Measurements from ENCODE around the gene POR. TPM values are rescaled to one million over a fixed set of nuclear protein-coding genes. Genes with fewer than 3 reads are reported as not detected.

Gene POR
- polyA plus RNA-seq, 1 of the 3 experiments (the other 2 are of a cell fraction): 68.7 TPM

GRCh38 chr7:75981453-75982305 is 66.7 kb downstream of the POR start:
- Histone ChIP-seq H3K27me3 (ENCODE audit: insufficient read depth) (no peaks in the 10 kb centered on the region), H3F3A (replicated peaks; ENCODE audit: insufficient read depth) (no peaks in the 10 kb centered on the region), H2AFZ (ENCODE audit: low read depth) (no peak overlapping the region), H4K20me1 (ENCODE audit: insufficient read depth) (no peaks in the 10 kb centered on the region), H3K36me3 (replicated peaks in 1 of 2; ENCODE audit: control insufficient read depth in 1 of 2, insufficient read depth in 2 of 2, low read length in 1 of 2) (peaks cover 21 to 57% of the 10 kb centered on the region in 2 experiments), H3K4me2 (no peak overlapping the region), H3K79me2 (ENCODE audit: insufficient read depth) (no peaks in the 10 kb centered on the region), H3K9ac (no peak overlapping the region), H3K9me3 (no peaks in the 10 kb centered on the region), H3K27ac (ENCODE audit: low read depth in 2 of 2, low read length in 1 of 2) (no peak overlapping the region), H3K4me1 (ENCODE audit: control insufficient read depth in 1 of 2, insufficient read depth in 2 of 2, low read depth in 1 of 2, low read length in 1 of 2) (no peaks in the 10 kb centered on the region; a peak in 1 of 4 replicates), H3K4me3 (ENCODE audit: low read depth in 2 of 2, low read length in 1 of 2) (no peak overlapping the region), H3K9me2 (no peaks in the 10 kb centered on the region)
- POLR2A ChIA-PET: no interaction called here
- CTCF ChIA-PET: interaction anchor here (0.8 to 1.3 kb wide), 4 partner anchors 9 to 115 kb away, joined by 3 to 5 read pairs (median 4); no protein-coding TSS in a partner anchor
- WGBS (ENCODE audit: low lambda C conversion rate): 90% methylated on average over 32 of the region's 38 CpGs
- TF ChIP-seq CHD2 (IDR thresholded peaks at IDR 0.05; ENCODE audit: low read length, partially characterized antibody) (no peak), EZH2phosphoT487 (IDR thresholded peaks at IDR 0.05; ENCODE audit: borderline replicate concordance, low read depth) (no peak), RXRA (IDR thresholded peaks at IDR 0.05; ENCODE audit: borderline replicate concordance, low read depth) (no peak)
- TF ChIP-seq, protein P1, sequence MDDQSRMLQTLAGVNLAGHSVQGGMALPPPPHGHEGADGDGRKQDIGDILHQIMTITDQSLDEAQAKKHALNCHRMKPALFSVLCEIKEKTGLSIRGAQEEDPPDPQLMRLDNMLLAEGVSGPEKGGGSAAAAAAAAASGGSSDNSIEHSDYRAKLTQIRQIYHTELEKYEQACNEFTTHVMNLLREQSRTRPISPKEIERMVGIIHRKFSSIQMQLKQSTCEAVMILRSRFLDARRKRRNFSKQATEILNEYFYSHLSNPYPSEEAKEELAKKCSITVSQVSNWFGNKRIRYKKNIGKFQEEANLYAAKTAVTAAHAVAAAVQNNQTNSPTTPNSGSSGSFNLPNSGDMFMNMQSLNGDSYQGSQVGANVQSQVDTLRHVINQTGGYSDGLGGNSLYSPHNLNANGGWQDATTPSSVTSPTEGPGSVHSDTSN (IDR thresholded peaks at IDR 0.05): no peak
- TF ChIP-seq, protein P2, sequence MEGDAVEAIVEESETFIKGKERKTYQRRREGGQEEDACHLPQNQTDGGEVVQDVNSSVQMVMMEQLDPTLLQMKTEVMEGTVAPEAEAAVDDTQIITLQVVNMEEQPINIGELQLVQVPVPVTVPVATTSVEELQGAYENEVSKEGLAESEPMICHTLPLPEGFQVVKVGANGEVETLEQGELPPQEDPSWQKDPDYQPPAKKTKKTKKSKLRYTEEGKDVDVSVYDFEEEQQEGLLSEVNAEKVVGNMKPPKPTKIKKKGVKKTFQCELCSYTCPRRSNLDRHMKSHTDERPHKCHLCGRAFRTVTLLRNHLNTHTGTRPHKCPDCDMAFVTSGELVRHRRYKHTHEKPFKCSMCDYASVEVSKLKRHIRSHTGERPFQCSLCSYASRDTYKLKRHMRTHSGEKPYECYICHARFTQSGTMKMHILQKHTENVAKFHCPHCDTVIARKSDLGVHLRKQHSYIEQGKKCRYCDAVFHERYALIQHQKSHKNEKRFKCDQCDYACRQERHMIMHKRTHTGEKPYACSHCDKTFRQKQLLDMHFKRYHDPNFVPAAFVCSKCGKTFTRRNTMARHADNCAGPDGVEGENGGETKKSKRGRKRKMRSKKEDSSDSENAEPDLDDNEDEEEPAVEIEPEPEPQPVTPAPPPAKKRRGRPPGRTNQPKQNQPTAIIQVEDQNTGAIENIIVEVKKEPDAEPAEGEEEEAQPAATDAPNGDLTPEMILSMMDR (IDR thresholded peaks at IDR 0.05): no peak
- peak; percentile 42 for DNase-seq

DNA sequence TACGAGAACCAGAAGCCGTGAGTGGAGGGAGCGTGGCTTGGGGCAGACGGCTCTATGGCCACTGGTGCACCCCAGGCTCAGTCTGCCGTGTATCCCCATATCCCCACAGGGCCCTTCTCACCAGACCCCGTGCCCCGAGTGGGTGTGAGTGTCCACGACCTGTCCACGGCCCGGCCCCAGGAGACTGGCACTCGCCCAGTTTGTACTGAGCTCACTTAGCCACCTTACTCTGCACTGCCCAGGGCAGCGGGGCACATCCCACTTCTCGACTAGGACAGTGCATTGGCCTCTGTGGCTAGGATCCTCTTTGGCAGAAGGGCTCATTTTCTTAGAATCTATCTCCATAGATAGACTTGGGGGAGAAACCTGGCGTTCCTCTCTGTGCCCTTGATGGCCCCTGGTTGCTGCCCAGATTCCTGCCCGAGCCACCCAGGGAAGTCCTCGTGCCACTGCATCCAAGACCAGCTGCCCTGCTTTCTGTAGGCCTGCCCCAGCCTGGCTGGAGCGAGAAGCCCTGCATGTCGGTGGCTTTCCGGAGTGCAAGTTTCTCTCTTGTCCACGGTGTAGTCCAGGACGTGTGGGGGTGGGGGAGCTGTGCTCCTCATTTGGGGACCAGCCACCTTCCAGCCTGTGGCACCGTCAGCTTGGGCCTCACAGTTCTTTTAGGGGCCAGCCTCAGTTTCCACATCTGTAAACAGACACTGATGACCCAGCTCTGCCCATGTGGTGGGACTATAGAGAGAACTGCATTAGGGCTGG is 67.5 kb downstream of the POR start:
- H3K27ac ChIP-seq (ENCODE audit: low read depth in 2 of 2, low read length in 1 of 2): no peak overlapping the region
- CTCF ChIA-PET: interaction anchor here (0.8 to 1.3 kb wide), 4 partner anchors 10 to 116 kb away, joined by 3 to 5 read pairs (median 4); no protein-coding TSS in a partner anchor
- no peaks in the 10 kb centered on the region for H3K27me3 ChIP-seq (ENCODE audit: insufficient read depth)
- no peaks in the 10 kb centered on the region for H3F3A ChIP-seq (replicated peaks; ENCODE audit: insufficient read depth)
- no peaks in the 10 kb centered on the region for H4K20me1 ChIP-seq (ENCODE audit: insufficient read depth)
- H3K9me2 ChIP-seq: no peaks in the 10 kb centered on the region
- H3K9me3 ChIP-seq: no peaks in the 10 kb centered on the region
- 93% methylated on average over 20 of the region's 22 CpGs for WGBS (ENCODE audit: low lambda C conversion rate)
- H2AFZ ChIP-seq (ENCODE audit: low read depth): no peak overlapping the region
- H3K4me1 ChIP-seq (ENCODE audit: control insufficient read depth in 1 of 2, insufficient read depth in 2 of 2, low read depth in 1 of 2, low read length in 1 of 2): no peaks in the 10 kb centered on the region; a peak in 1 of 4 replicates
- H3K4me3 ChIP-seq (ENCODE audit: low read depth in 2 of 2, low read length in 1 of 2): no peak overlapping the region
- no peak overlapping the region for H3K4me2 ChIP-seq
- DNase-seq: peak; percentile 32
- TF ChIP-seq JUND (IDR thresholded peaks at IDR 0.05) (no peak), USF1 (IDR thresholded peaks at IDR 0.05; ENCODE audit: borderline replicate concordance, low read depth) (no peak), YY1 (IDR thresholded peaks at IDR 0.05; ENCODE audit: low read depth) (no peak), TEAD4 (IDR thresholded peaks at IDR 0.05; ENCODE audit: borderline replicate concordance, insufficient read depth) (no peak), FOXJ3 (CRISPR knock-in tag; IDR thresholded peaks at IDR 0.05) (no peak), POLR2AphosphoS5 (IDR thresholded peaks at IDR 0.05; ENCODE audit: low read depth, low read length) (no peak), GATA2 (CRISPR knock-in tag; IDR thresholded peaks at IDR 0.05) (no peak)
- TF ChIP-seq, protein P3, sequence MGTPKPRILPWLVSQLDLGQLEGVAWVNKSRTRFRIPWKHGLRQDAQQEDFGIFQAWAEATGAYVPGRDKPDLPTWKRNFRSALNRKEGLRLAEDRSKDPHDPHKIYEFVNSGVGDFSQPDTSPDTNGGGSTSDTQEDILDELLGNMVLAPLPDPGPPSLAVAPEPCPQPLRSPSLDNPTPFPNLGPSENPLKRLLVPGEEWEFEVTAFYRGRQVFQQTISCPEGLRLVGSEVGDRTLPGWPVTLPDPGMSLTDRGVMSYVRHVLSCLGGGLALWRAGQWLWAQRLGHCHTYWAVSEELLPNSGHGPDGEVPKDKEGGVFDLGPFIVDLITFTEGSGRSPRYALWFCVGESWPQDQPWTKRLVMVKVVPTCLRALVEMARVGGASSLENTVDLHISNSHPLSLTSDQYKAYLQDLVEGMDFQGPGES (IDR thresholded peaks at IDR 0.05; ENCODE audit: low read depth, low read length): no peak
- TF ChIP-seq, protein P4, sequence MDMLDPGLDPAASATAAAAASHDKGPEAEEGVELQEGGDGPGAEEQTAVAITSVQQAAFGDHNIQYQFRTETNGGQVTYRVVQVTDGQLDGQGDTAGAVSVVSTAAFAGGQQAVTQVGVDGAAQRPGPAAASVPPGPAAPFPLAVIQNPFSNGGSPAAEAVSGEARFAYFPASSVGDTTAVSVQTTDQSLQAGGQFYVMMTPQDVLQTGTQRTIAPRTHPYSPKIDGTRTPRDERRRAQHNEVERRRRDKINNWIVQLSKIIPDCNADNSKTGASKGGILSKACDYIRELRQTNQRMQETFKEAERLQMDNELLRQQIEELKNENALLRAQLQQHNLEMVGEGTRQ (IDR thresholded peaks at IDR 0.05; ENCODE audit: borderline replicate concordance, low read depth, low read length): no peak
- H3K79me2 ChIP-seq (ENCODE audit: insufficient read depth): no peaks in the 10 kb centered on the region
- POLR2A ChIA-PET: no interaction called here
- peaks cover 26 to 65% of the 10 kb centered on the region in 2 experiments for H3K36me3 ChIP-seq (replicated peaks in 1 of 2; ENCODE audit: control insufficient read depth in 1 of 2, insufficient read depth in 2 of 2, low read length in 1 of 2)
- no peak overlapping the region for H3K9ac ChIP-seq
